ENCODE measurements around the gene GUCD1. TPM values are rescaled to one million over a fixed set of nuclear protein-coding genes. Genes with fewer than 3 reads are reported as not detected.

GUCD1 gene
- 87.4 and 99.8 TPM in 2 replicates for total RNA-seq (2021)
- long read RNA-seq, transcript GUCD1-206 (6 exons, 3,613 nt), result minor isoform, 24 of 140 reads
- long read RNA-seq, transcript GUCD1-203 (6 exons, 1,606 nt), result major isoform, 48 of 140 reads
- long read RNA-seq, partial matches to known transcripts, result 1 of 140 reads
- long read RNA-seq, other reads (novel, unspliced or antisense), result 60 of 140 reads

DNA sequence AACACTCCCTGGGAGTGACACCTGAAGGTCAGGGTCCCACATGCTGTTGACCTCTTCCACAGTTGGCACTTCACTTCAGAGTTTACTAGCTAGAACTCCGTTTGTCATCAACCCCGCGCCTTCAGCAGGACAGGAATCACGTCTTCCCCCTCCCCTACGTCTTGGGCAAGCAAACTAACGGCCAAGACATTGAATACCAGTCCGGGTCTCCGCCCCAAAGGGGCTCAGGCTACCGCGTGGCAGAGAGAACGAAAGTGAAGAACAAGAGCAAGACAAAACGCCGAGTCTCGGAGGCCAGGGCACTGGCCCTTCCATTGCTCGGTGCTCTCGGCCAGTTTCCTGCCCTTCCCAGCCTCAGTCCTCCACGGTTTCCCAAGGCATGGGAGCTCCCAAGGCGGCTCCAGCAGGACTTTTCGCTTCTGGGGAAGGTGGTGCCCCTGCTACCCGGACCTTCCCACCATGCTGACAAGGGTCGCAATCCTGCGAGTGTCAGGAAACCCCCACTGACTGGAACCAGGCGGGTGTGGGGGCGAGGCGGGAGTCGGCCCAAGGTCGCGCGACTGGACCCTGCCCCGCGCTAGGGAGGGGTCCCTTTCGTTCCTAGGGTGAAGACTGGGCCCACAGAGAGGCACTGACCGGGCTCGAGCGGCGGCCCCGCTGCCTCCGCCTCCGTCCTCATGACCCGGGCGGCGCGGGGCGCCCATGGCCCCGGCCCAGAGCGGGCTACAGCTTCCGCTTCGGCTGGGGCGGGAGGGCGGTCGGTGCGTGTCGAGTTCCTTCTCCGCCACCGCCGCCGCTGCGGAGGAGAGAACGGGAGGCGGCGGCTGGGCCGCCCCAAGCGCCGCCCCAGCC, at the start of gene GUCD1:
Gene GUCD1, minus strand, starts transcription at position 826 of the 852 bp plus-strand sequence. Its CDS starts 147 bp downstream, at position 679.
- peaks cover 45% of the 10 kb centered on the region; the same call in 1 of the 2 replicates for H3K79me2 ChIP-seq (ENCODE audit: insufficient read depth, low read length)
- no peak within 1 kb of the TSS for H4K8ac ChIP-seq (replicated peaks; ENCODE audit: insufficient read length, low read depth, low read length)
- Mint-ChIP-seq H3K4me3 (peak within 1 kb of the TSS; percentile 99), H3K27me3 (ENCODE audit: low read depth) (no peaks in the 10 kb centered on the region), H3K9me3 (peaks cover 2% of the 10 kb centered on the region in 2 experiments; a peak in 3 of 5 replicates), H3K27ac (peak within 1 kb of the TSS; percentile 99 to 100 (median 100)), H3K36me3 (ENCODE audit: insufficient read depth in 1 of 3, low read depth in 3 of 3) (peaks cover 29 to 35% (median 32%) of the 10 kb centered on the region in 3 experiments), H3K4me1 (peaks cover 27 to 33% of the 10 kb centered on the region in 2 experiments)
- H2BK20ac ChIP-seq (ENCODE audit: low read depth, low read length, poor library complexity, severe bottlenecking), result no peak within 1 kb of the TSS
- H3K14ac ChIP-seq (ENCODE audit: insufficient read depth, low read length), result peak within 1 kb of the TSS; percentile 96
- H3K9me3 ChIP-seq (ENCODE audit: control insufficient read depth, low read depth, low read length), result no peaks in the 10 kb centered on the region
- no CpG with 5 or more reads among the region's 64 CpGs for WGBS (ENCODE audit: extremely low coverage, insufficient read length, low lambda C conversion rate)
- no peak within 1 kb of the TSS for H3K56ac ChIP-seq (ENCODE audit: insufficient read length, low read depth, low read length)
- no peak within 1 kb of the TSS for H4K5ac ChIP-seq (ENCODE audit: insufficient read length, low read depth, low read length)
- H3K4me1 ChIP-seq (ENCODE audit: insufficient read depth, low read length), result peaks cover 3% of the 10 kb centered on the region
- no peak within 1 kb of the TSS for H2BK120ac ChIP-seq (ENCODE audit: low read depth, low read length, poor library complexity, severe bottlenecking)
- peak; percentile 39 for DNase-seq
- no peaks in the 10 kb centered on the region for H3K27me3 ChIP-seq (ENCODE audit: insufficient read depth, low read length)
- H3T11ph ChIP-seq (ENCODE audit: low read length), result no peak within 1 kb of the TSS
- H2BK12ac ChIP-seq (ENCODE audit: insufficient read length, low read depth, low read length), result no peak within 1 kb of the TSS
- peaks cover 16% of the 10 kb centered on the region for H3K23me2 ChIP-seq (ENCODE audit: insufficient read length, low read depth, low read length, poor library complexity, severe bottlenecking)
- no peak within 1 kb of the TSS for H2BK15ac ChIP-seq (ENCODE audit: low read depth, low read length)
- peak within 1 kb of the TSS; percentile 90 for H3K4me2 ChIP-seq (ENCODE audit: insufficient read depth, insufficient read length, low read length)
- H4K91ac ChIP-seq (ENCODE audit: insufficient read length, low read depth, low read length), result no peak within 1 kb of the TSS
- peaks cover 2% of the 10 kb centered on the region for H4K20me1 ChIP-seq (ENCODE audit: control insufficient read depth, insufficient read depth, insufficient read length)
- H2BK5ac ChIP-seq (ENCODE audit: insufficient read length, low read length), result no peak within 1 kb of the TSS
- H3K9ac ChIP-seq (ENCODE audit: extremely low read depth, insufficient read length, low read length), result peak within 1 kb of the TSS; percentile 94
- no peak within 1 kb of the TSS for H2AFZ ChIP-seq (ENCODE audit: low read length)
- no peak within 1 kb of the TSS for H3K23ac ChIP-seq (ENCODE audit: insufficient read length, low read depth, low read length)
- H2AK5ac ChIP-seq (ENCODE audit: insufficient read length, low read length), result no peak within 1 kb of the TSS
- TF ChIP-seq, protein P1, sequence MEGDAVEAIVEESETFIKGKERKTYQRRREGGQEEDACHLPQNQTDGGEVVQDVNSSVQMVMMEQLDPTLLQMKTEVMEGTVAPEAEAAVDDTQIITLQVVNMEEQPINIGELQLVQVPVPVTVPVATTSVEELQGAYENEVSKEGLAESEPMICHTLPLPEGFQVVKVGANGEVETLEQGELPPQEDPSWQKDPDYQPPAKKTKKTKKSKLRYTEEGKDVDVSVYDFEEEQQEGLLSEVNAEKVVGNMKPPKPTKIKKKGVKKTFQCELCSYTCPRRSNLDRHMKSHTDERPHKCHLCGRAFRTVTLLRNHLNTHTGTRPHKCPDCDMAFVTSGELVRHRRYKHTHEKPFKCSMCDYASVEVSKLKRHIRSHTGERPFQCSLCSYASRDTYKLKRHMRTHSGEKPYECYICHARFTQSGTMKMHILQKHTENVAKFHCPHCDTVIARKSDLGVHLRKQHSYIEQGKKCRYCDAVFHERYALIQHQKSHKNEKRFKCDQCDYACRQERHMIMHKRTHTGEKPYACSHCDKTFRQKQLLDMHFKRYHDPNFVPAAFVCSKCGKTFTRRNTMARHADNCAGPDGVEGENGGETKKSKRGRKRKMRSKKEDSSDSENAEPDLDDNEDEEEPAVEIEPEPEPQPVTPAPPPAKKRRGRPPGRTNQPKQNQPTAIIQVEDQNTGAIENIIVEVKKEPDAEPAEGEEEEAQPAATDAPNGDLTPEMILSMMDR (conservative IDR thresholded peaks at IDR 0.05), result no peak
- H3K79me1 ChIP-seq (ENCODE audit: insufficient read depth, low read depth, low read length, poor library complexity, severe bottlenecking), result peaks cover 9% of the 10 kb centered on the region
- H3K27ac ChIP-seq (ENCODE audit: insufficient read length, low read depth, low read length), result peak within 1 kb of the TSS; percentile 53
- no peak within 1 kb of the TSS; the same call in 1 of the 2 replicates for H3K4ac ChIP-seq (ENCODE audit: low read depth, low read length)
- H3K18ac ChIP-seq (ENCODE audit: insufficient read length, low read depth, low read length), result peak within 1 kb of the TSS; percentile 92
